Measurements from ENCODE around the gene VPS50.

DNA sequence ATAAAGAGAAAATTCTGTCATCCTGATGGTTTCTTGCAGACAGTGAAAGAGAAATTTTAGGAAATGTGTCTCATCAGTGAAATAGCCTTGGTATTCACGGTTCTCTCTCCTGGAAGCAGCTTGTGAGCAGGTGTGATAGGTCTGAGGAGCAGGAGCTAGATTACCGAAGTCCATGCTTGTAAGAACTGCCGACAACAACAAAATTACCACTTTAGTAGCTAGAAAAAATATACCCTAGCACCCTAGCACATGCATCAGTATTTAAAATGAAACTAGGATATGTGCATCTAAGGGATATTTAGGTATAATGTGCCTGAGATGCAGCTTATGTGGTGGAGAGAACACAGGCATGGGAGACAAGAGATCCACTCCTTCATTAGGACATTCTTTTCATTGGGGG is 82.3 kb downstream of the VPS50 start:
- TF ChIP-seq SPI1 (IDR thresholded peaks at IDR 0.05; ENCODE audit: borderline replicate concordance, low read depth) = no peak
- TF ChIP-seq, protein P1, sequence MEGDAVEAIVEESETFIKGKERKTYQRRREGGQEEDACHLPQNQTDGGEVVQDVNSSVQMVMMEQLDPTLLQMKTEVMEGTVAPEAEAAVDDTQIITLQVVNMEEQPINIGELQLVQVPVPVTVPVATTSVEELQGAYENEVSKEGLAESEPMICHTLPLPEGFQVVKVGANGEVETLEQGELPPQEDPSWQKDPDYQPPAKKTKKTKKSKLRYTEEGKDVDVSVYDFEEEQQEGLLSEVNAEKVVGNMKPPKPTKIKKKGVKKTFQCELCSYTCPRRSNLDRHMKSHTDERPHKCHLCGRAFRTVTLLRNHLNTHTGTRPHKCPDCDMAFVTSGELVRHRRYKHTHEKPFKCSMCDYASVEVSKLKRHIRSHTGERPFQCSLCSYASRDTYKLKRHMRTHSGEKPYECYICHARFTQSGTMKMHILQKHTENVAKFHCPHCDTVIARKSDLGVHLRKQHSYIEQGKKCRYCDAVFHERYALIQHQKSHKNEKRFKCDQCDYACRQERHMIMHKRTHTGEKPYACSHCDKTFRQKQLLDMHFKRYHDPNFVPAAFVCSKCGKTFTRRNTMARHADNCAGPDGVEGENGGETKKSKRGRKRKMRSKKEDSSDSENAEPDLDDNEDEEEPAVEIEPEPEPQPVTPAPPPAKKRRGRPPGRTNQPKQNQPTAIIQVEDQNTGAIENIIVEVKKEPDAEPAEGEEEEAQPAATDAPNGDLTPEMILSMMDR (IDR thresholded peaks at IDR 0.05; ENCODE audit: insufficient read depth, low read length) = no peak
